ENCODE measurements around the gene MRPL40.

Gene MRPL40

DNA sequence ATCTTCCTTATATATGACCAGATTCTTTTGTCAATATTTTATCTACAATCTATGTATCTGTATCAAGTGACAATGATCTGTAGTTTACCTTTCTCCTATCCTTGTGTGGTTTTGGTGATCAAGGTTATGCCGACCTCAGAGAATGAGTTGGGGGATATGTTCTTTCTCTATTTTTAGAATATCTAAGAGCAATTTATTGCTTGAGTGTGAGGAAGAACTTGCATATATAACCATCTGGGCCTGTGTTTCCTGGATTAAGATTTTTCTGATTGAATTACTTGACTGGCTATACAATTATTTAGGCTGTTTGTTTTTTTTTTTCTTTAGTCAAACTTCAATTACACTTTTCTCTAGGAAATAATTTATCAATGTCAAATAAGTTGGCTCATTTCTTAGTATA is 29.2 kb downstream of the MRPL40 start:
- DNase-seq (ENCODE audit: low read depth in 4 of 4, low spot score in 1 of 4) = no peak

DNA sequence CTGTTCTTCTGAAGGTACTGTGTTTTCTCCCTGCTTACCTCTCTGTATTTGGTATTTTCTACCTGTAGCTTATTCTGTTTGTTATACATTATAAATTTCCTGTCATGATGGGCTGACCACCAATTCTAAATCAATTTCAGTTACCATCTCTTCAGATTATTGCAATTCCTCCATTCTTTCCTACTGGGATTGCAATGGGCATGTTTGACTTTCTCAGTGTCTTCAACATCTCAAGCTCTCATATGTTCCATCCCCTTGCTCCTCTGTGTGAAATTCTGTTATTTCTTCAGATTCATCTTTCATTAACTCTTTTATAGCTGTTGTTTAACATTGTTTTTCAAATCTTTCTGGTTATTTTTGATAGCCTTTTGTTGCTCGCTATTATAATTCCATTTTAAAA is 30.7 kb downstream of the MRPL40 start:
- no peak for DNase-seq (ENCODE audit: low read depth in 4 of 4, low spot score in 1 of 4)

DNA sequence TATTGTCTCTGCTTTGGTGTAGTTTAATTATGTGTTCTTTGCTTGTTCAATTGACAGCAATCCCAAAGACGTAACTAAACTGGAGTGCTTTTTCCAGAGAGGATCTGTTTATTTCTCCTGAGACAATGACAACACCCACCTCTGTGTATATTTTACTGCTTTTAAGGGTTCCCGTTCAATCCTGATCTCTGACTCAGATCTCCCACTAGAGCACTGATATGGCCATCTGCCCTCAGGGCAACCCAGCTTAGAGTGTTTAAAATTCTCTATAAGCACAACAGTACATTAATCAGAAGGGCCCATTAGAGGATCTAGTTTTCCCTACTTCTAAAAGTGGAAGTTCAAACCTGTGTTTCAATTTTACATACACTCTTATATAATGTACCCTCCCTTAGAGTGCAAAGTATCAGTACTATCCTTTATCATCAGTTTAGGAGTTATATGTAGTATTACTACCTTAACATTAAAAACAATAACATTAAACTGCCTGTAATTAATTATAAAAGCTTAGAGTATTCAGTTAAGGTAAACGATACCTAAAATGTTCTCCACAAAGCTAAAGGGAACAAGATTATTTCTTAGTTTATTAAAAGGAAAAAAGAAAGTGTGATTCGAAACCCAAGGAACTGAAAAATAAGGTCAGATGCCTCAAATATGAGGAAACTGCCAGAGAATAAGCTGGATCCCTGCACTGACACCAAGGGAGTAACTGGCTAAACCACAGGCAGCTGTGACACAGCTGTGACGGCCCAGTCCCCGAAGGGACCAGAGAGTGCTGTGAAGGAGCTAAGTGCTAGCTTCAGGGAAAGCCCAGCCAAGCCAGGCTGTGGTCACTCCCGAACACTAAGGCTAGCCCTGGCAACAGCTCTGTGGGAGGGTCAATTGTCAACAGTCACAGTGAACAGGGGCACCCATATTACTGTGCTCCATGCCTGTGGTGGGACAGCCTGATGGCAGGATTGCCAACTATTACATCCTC is 31.4 kb downstream of the MRPL40 start:
- no peak for DNase-seq (ENCODE audit: low read depth in 4 of 4, low spot score in 1 of 4)

DNA sequence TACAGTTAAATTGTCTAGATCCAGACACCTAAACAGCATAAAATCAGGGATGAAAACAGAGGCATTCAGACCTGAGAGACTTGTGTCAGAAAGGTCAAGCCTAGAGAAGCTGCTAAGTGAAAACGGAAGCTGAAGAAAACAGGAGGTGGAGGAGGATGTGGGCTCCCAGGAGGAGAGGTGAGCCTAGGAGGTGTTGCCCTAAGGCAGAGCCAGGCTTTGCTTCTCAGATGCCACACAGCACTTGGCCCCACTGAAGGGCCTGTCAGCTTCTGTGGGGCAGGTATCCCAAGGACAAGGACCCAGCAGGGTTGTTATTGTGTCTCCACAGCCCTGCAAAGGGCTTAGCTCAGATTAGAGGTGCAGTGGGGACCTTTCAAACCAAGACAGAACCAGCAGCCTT is 32.2 kb downstream of the MRPL40 start:
- no peak for DNase-seq (ENCODE audit: low read depth in 4 of 4, low spot score in 1 of 4)

DNA sequence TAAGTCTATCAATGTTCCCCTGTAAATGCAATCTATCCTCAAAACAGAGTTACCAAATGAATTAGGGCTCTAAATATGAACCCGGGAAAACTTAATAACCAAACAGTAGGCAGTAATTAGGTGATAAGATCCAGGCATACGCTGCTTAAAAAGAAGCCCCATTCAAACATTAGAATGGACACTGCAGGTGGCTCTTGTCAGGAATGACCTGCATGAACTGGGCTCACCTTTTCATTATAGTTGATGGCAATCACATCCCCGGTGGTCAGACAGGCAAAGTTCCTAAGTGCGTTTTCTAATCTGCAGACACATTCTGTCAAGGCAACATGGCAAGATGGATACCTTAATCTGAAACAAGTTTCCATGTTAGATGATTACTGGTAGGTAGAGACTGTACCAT is 32.6 kb downstream of the MRPL40 start:
- DNase-seq (ENCODE audit: low read depth in 4 of 4, low spot score in 1 of 4) = no peak

DNA sequence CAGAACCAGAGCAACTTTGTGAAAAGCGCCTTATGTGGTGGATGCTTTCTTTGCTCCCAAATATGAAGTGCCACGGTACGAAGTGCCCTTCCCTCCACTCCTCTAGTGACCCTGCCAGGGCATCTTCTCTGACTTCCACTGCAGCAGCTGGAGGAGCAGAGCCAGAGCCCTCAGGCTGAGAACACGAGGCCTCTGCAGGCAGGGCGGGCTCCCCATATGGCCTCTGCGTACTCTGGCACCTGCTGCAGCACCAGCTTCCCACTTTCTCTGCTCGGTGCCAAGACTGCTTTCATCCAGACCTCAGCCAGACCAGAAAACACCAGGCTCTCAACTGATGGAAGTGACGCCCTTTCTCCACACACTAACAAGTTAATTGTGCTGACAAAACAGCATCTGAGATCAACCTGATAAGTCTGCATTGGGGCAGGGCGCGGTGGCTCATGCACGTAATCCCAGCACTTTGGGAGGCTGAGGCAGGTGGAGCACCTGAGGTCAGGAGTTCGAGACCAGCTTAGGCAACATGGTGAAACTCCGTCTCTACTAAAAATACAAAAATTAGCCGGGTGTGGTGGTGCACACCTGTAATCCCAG is 33.9 kb downstream of the MRPL40 start:
- no peak for DNase-seq (ENCODE audit: low read depth in 4 of 4, low spot score in 1 of 4)

DNA sequence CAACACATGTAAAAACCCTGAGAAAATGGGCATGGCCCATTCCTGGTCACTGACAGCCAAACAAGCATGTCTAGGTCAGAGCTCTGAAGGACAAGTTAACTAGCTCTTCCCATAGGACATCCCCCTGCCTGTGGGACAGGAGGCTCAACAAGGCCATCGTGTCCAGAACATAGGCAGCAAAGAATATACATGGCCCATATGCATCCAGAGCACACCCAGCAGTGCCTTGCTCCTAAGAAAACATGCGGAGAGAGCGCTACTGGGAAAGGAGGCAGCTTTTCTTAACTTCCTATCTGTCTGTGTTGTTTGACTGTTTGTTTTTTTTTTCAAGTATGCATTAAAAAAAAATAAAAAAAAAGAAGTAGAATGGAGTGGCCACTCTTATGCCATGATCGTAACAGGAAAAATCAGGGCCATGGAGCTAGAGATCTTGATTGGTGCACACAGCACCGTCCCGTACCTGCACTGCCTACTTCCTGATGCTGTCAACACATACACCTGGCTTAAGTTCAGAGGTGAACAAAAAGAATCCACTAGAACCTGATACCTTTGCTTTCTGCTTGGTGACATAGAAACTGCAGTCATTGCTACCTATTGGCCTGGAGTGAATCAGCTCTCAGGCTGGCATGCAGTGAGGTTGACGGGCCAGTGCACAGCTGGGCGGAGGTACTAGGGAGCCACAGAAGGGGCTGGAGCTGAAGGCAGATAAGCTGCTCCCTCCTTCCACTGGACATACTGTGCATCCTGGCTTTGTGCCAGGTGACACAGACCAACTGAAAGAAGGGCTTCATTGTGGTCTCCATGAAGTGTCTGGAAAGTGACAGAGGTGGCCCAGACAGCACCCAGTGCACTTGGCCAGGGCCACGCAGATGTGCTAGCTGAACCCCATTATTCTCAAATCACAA is 34.8 kb downstream of the MRPL40 start:
- no peak for DNase-seq (ENCODE audit: low read depth in 4 of 4, low spot score in 1 of 4)

DNA sequence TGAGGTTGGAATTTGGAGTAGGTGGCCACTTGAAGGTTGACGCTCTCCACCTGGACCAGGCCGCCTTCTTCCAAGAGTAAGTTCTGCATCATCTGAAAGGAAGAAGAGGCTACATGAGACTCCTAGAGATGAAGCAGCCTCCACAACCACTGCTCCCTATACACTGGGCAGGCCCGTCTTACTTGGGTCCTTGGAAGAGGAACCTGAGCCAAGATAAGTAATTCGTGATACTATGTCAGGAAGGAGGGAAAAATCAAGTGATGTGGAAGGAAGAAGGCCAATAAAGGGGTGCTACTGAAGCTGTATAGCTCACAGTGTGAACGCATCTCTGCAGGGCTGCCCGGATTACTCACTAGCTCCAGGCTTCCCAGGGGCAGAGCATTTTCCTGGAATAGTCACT is 35.6 kb downstream of the MRPL40 start:
- DNase-seq (ENCODE audit: low read depth in 4 of 4, low spot score in 1 of 4) = no peak

DNA sequence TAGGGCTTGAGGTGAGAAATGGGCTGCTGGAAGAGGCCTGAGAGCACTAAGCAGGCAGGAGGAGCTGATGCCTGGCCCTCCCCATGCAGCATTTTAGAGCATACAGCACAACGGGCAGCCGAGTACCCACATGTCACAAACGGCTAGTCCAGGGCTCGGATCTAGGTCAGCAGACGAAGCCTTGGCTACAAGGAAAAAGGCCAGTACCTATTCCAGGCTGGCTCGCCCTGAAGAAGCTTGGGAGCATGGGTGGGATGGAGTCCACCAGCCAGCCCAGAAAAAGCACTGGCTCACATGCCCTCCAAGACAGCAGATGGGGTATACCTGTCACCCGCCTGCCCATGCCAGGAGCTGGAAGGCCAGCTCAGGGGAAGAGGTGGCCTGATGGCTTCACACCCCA is 37.1 kb downstream of the MRPL40 start:
- DNase-seq (ENCODE audit: low read depth in 4 of 4, low spot score in 1 of 4) = no peak

DNA sequence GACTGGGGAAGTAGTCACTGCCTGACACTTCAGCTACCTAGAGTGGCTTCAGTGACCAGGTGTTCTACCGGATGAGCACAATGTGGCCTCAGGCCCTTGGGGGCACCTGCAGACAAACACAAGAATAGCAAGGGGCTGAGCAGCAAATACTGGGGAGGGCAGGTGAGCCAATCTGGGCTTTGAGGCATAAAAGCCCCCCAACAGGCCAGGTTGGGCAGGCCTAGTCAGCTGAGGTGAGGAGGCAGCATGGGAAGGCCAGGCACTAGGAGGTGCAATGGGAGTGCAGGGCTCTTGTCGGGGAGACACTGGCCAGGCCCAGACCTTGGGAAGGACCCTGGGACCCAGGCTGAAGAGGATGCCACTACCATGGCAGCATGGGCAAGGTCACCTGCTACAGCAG is 37.7 kb downstream of the MRPL40 start:
- DNase-seq (ENCODE audit: low read depth in 4 of 4, low spot score in 1 of 4) = no peak

DNA sequence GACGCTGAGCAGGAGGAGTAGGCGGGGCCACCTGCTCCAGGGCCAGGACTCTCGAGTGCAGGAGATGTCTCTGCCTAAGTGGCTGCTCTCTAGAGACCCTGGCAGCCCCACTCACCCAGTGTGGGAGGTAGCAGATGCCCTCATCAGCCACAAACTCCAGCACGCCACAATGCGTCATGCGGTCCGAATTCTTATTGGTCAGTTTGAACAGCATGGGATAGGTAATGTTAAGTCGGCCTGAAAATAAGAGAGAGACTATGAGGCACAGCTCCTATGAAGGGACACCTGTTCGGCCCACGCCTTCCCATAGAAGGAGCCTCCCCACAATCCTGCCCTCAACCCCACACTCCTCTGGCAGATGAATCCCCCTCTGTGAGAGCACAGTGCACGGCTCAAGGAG is 39.2 kb downstream of the MRPL40 start:
- DNase-seq (ENCODE audit: low read depth in 4 of 4, low spot score in 1 of 4) = no peak

DNA sequence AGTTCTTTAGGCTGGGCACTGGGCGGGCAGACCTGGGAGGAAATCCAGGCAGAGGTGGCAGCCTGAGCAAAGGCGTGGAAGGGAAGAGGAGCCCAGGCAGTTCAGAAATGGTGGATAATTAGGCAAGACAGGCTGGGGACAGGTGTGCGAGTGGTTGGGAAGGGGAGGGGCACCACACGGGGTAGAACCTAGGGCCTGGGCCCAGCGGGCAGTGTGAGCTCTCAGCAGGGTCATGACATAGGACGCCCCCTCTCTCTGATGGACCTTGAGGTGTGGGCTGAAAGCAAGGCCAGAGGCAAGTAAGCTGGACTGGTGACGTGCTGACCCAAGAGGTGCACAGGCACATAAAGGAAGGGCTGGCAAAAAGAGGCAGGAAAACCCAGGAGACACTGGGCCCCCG is 39.9 kb downstream of the MRPL40 start:
- no peak for DNase-seq (ENCODE audit: low read depth in 4 of 4, low spot score in 1 of 4)

DNA sequence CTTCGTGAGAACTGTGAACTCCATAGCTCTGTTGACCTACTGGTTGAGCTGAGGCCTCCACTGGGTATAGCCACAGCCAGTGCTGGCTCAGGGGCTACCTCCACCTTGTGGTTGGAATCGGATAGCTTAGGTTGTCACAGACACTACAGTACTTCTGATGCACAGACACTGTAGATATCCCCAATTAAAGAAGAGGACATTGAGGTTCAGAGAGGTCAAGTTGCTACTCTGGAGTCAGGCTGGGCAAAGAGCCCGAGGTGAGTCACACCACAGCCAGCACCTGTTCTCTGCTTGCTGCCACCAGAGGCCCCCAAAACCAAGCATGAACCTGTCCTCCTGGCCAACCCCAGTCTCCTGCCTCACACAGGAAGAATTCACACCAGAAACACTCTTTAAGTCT is 41.2 kb downstream of the MRPL40 start:
- DNase-seq (ENCODE audit: low read depth in 4 of 4, low spot score in 1 of 4) = no peak

DNA sequence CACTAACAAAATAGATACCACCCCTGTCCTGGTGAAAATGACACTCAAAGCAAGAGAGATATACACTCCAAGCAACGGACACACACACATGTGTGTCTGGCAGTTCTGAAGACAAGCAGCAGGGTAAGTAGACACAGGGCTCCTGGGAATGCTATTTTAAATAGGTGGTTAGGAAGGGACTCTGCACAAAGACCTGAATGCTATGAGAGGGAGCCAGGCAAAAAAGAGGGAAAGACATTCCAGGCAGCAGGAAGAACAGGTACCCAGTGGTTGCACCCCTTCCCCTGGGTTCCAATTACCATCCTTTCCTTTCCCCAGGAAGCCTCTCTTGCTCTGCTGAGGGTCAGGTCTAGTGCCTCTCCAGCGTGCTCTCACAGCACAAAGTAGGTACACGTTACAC is 43.7 kb downstream of the MRPL40 start:
- no peak for DNase-seq (ENCODE audit: low read depth in 4 of 4, low spot score in 1 of 4)

DNA sequence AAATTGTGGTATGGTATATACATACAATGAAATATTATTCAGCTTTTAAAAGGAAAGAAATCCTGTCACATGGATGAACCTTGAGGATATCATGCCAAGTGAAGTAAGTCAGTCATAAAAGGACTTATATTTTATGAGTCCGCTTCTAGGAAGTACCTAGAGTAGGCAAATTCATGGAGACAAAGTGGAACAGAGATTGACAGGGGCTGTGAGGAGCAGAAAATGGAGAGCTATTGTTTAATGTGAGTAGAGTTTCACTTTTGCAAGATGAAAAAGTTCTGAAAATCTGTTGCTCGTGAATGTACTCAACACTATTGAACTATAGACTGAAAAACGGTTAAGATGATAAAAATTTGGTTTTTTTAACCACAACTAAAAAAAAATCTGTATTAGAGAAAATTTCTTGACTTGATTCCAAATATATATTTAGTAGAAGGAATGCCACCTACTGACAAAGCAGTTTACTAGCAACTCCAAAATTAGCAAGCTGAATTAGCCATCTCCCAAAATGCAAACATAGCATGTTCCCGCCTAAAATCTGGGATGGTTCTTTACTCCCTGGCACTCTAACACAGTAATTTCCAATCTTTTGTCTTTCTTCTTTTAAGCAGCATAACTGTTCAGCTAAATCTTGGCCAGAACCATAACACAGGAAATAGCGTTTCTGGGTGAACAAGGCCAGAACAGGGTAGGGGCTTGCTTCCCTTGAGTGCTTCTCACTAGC is 45.1 kb downstream of the MRPL40 start:
- DNase-seq (ENCODE audit: low read depth in 4 of 4, low spot score in 1 of 4) = no peak

DNA sequence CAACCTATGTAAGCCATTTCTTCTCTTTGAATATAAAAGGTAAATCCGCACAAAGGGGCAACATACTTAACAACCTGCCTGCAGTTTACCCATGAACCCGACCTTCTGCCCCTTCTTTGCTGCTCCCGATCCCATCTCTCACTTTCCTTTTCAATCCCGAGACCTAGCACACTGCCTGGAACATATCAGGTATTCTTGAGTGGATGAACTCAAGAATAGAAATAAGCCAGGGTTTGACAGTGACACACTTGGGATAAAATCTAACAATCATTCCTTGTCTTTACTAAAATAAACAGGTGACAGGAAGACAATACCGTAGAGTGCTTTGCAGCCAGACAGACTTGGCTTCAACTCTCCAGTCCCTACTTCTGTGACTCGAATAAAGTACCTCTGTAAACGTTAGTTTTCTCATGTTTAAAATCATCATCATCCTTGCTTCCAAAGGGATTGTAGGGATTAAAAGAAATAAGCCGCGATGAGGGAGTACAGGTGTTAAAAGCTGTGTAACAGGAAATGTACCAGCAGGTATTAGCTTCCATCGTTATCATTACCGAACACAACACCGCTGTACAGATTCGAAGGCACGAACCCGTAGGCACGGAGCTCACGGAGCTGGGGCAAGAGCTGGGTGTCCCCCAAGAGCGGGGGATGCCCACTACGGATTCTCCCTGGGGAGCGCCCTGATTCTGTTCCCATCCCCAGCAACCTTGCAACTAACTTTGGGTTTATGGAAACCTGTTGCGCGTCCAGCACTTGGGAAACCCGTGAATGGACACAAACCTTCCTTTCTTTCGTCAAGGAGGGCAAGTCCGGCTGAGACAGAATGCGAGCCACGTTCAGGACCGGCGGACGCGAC is 45.9 kb downstream of the MRPL40 start:
- no peak for DNase-seq (ENCODE audit: low read depth in 4 of 4, low spot score in 1 of 4)

DNA sequence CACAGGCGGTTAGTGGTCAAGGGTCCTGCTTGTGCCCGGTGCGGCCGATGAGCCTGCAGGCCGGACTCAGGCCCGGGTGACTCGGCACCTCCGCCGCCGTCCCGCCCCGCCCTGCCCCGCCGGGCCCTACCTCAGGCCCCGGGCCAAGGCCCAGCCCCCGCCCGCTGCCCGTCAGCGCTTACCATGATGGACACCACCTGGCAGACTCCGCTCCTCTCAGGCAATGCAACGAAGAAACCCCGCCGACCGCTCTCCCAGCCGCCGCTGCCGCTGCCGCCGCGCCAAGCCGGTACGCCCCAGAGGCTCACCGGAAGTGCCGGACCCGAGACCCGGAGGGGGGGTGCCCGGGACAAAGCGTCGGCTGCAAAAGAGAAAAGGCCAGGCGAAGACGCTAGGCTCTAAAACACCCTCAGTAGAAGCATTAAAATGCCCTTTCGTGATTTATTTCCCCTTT is 46.6 kb downstream of the MRPL40 start, which contains the start of gene UFD1:
TSS of gene UFD1 (minus strand) at position 293 of the 454 bp plus-strand sequence. CDS start at position 185, 108 bp downstream.
- peak; percentile 60 to 70 (median 64) for DNase-seq (ENCODE audit: low read depth in 4 of 4, low spot score in 1 of 4)

DNA sequence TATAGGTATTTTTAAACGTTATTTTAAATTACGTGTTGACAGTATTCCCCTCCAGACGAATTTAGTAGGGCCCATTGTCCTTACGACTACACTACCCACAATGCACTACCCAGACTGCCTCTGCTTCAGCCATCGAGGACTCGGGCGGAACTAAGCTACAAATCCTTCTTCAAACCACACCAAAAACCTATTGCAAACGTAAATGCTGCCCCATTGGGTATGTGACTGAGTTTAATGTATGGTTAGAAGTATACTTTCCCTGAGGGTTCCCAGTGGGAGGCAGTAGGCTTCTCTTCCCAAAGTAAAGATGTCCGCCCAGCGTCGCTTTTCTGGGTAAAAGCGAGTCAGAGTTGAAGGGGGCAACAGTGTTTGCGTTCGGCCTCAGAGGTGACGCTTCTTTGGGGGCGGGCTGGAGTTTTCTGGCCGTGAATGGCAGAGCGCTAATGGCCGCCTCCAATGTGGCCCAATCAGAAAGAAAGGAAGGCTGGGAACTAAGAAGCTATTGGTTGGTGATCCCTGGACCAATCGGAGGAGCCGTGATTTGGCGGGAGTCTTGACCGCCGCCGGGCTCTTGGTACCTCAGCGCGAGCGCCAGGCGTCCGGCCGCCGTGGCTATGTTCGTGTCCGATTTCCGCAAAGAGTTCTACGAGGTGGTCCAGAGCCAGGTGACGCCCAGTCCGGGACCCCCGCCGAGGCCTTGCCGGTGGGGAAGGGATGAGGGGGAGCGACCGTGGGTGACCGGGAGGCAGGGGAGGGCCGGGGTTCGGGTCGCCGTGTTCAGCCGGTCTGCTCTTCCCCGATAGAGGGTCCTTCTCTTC is 47.2 kb downstream of the MRPL40 start, which contains the start of gene CDC45:
TSS of gene CDC45 (plus strand) at position 566 of the 818 bp plus-strand sequence. CDS start at position 615, 49 bp downstream.
- DNase-seq (ENCODE audit: low read depth in 4 of 4, low spot score in 1 of 4) = peak; percentile 84 to 90 (median 88)

DNA sequence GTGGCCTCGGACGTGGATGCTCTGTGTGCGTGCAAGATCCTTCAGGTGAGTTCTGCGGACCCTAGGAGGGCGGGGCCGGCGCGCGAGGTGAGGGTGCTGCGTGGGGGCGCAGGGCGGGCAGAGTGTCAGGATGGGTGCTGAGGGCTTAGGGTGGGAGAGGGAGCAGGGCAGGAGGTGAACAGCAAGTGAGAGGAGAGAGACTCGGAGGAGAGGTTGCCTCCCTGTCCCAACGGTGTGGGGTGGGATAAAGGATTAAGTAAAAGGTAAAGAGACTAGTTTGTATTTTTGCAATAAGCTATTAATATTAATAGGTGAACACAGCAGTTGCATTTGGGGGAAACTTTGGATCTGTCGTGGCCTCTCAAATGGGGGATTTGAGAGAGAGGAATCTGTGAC is 47.8 kb downstream of the MRPL40 start:
- no peak for DNase-seq (ENCODE audit: low read depth in 4 of 4, low spot score in 1 of 4)
